Stimulated activated CD4-positive, alpha-beta T cell treated with anti-CD3 and anti-CD28 coated beads, Interleukin-1b, Interleukin-23, amount 100 ng/mL, for 48 hours (primary cell): Measurements from ENCODE around the gene TCF7L2.

Experiments
- DNase-seq: peaks from one replicate; pipeline ENCODE4 v3.0.0-alpha.2; 2020

Gene TCF7L2

GRCh38 chr10:112949143-112949823 is 764 bp upstream of the TCF7L2 start:
- no peak for DNase-seq

GRCh38 chr10:112950714-112951358 is 789 bp downstream of the TCF7L2 start:
- DNase-seq, result peak; percentile 4

DNA sequence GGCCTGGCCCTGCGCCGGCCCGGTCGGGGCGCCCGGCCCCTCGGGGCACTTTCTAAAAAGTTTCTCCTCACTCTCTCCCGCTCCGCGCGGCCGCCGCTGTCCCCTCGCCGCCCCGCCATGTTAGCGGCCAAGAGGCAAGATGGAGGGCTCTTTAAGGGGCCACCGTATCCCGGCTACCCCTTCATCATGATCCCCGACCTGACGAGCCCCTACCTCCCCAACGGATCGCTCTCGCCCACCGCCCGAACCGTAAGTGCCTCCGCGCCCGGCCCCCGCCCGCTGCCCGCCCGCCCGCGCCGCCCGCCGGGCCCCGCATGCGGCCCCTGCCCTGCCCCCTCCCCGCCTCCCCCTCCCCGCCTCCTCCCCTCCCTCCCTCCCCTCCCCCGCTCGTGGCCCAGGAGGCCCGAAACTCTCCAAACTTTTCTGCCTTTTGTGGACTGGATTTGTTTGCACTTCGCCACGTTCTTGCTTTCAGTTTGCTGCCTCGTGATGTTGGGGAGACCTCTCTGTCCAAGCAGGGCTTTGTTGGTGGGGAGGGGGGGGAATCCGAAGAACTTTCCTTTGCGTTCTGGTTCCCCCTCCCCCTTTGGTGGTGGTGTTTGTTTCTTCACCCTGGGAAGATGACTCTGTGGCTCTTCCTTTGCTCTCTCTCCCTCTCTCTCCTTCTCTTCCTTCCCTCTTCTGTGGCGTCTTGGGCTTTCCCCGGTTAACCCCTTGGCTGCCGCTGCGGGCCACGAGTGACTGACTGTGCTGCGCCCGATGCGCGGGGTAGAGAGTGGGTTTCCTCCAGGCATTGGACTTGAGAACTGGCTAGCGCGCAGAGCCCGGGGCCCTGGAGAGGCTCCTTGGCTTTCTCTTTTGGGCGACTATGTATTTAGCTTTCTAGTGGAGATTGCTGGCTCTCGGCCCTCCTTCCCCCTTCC is 1.6 kb downstream of the TCF7L2 start:
- peak; percentile 24 for DNase-seq

GRCh38 chr10:112952282-112953173 is 2.5 kb downstream of the TCF7L2 start:
- DNase-seq, result no peak

DNA sequence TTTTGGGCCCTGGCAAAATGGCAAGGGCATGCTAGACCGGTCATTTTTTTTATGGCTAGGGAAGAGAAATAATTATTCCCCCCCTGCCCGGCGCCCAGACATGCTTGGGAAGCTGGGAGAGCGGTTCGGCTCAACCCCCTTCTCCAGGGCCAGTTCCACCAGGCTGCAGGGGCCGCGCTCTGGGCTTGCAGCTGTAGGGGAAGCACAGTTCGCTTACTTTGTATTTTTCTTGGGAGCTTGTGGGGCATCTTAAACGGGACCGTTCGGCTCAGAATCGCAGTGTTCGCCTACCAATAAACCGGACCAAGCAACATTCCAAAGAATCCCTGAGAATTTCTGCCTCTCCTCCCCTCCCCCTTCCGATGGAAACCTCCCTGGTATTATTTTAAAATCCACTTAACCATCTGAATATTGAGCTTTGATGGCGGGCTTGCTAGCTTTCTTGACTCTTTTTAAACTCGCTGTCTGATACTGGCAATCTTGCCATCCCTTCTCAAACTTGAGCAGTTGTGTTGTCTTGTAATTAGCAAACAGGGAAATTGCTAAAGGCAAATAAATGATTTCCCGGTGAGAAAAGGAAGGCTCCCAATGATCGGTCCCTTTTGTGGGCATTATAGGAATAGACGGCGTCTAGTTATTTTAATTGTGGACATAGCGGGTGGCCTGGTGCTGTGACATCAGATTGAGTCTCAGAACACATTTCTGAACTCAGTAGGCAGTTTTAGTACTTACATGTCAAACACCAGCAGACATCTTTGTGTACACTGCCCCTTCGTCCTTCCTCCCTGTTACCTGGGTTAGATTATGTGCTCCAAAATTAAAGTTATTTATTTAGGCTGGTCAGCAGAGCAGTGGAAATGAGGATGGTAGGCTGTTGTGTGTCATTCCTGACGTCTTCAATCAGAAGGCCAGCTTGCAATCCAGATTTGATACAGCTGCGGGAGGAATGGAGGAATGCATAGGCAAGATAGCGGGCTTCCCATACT is 3.4 kb downstream of the TCF7L2 start:
- no peak for DNase-seq

GRCh38 chr10:112954974-112955581 is 5.0 kb downstream of the TCF7L2 start:
- DNase-seq, result no peak

GRCh38 chr10:112955582-112956421 is 5.8 kb downstream of the TCF7L2 start:
- no peak for DNase-seq

DNA sequence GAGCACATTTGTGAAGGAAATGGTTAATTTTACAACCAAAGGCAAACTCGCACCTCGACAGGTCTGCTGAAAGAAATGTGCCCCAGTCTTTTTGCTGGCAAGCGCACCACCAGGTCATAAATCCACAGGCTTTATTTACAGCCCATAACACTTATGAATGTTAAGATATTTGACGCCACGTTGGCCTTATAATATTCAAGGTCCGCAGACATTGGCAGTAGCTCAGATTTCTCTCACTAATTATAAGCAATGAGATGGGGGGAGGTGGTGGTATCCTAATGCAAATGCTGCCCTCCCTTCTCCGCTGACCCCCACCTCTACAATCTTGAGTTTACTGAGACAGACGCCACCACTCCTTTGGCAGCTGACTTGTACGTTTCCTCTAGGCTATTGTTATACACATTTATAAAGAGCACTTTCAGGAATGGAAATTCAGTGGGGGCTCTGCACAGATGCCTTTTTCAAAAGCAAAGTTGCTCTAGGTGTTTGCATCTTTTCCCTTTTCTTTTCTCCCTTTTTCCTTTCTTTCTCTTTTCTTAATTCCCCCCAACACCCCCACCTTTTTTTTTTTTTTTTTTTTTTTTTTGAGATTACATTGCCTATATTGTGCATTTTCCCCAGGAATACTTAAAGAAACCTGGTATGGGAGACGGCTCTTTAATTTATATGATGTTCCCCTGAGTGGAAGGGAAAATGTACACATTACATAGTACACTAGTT is 6.7 kb downstream of the TCF7L2 start:
- DNase-seq, result no peak

DNA sequence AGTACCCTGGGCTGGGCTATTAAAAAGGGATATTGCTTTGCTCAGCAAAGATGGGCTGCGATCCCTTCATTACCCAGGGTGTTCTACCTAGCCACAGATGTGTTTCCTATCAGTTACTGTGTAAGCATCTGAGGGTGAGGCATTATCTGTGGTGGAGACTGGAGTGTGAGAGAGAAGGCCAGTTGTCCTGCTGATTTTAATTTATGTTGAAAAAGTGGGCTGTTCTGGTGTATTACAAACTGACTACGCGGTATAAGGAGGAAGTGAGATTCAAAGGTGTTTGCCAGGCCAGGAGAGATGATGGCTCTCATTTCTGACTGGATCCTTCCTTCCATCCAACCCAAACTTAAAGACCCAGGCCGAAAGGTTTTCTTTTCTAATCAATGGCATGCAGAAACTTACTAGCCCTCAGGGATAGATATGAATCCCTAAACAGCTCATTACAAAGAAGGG is 7.6 kb downstream of the TCF7L2 start:
- DNase-seq, result no peak

GRCh38 chr10:112958275-112958995 is 8.4 kb downstream of the TCF7L2 start:
- no peak for DNase-seq

- no peak for DNase-seq
Measured at GRCh38 chr10:112959207-112959838, 9.3 kb downstream of the TCF7L2 start.

GRCh38 chr10:112960151-112960681 is 10.2 kb downstream of the TCF7L2 start:
- DNase-seq, result no peak

DNA sequence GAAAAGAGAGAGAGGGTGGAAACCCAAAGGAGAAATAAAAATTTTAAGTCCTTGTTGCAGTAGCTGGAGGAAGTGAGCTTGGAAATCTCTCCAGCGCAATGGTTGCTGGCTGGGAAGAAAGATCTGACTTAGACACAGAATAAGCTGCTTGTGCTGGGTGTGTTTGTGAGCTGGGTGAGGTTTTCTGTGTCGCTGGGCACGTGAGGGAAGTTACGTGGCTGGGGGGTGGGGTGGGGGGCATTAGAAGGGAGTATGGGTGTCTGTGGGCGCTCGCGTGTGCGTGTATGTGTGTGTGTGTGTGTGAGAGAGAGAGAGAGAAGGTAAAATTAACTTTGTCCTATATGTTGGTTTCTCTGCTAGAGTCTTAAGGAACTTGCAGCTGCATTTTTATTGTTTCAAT is 11.6 kb downstream of the TCF7L2 start:
- DNase-seq, result no peak

DNA sequence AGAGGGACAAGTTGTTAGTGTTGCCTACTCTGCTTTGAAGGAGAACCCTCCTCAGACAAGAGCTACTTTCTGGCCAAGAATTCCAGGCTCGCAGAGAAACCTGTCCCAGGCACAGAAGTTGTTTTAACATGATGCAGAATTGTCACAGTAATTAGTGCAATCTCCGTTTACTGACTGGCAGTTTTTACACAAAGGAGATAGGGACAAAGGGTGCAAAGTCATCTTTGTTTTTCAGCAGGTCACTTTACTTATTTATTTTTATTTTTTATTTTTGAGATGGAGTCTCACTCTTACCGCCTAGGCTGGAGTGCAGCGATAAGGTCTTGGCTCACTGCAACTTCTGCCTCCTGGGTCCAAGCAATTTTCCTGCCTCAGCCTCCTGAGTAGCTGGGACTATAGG is 12.3 kb downstream of the TCF7L2 start:
- no peak for DNase-seq

- DNase-seq, result no peak
Measured at GRCh38 chr10:112963835-112964234, 13.8 kb downstream of the TCF7L2 start.

GRCh38 chr10:112964482-112964881 is 14.4 kb downstream of the TCF7L2 start:
- DNase-seq, result no peak

GRCh38 chr10:112966194-112966855 is 16.3 kb downstream of the TCF7L2 start:
- no peak for DNase-seq
